Thoracic aorta (tissue), 2 donors: Measurements from ENCODE around the gene SLC6A19. TPM values are rescaled to one million over a fixed set of nuclear protein-coding genes. Genes with fewer than 3 reads are reported as not detected.

Source experiments
- ATAC-seq: fragments of 150-250 bp; one replicate; pipeline ENCODE4 v1.8.0; 2017; ENCODE audit warnings: low read depth; ENCODE audit not compliant: insufficient number of reproducible peaks, low FRiP score
- DNase-seq: peaks from one replicate; pipeline ENCODE4 v3.0.0-alpha.2; 2020; ENCODE audit warnings: low spot score
- H3K27ac ChIP-seq, 2 donors: fragments of 200-600 bp; sonication (generic); 1 replicate in 1 of 2; 2 replicates in 1 of 2; pipeline ENCODE4 v1.5.1; 2016; ENCODE audit warnings: mild to moderate bottlenecking in 2 of 2, moderate library complexity in 2 of 2
- H3K27me3 ChIP-seq: fragments of 200-600 bp; sonication (generic); replicated peaks from 2 replicates; pipeline ENCODE4 v1.6.0; 2016; ENCODE audit warnings: mild to moderate bottlenecking; ENCODE audit not compliant: insufficient read depth
- H3K36me3 ChIP-seq: fragments of 200-600 bp; sonication (generic); one replicate; pipeline ENCODE4 v1.5.1; 2016
- H3K4me1 ChIP-seq, 2 donors: fragments of 200-600 bp; sonication (generic); 1 replicate in 1 of 2; 2 replicates in 1 of 2; pipeline versions ENCODE4 v1.5.1 to v1.6.0; 2016; ENCODE audit warnings: low read depth in 2 of 2, mild to moderate bottlenecking in 1 of 2; ENCODE audit not compliant: control insufficient read depth in 1 of 2
- H3K4me3 ChIP-seq: fragments of 200-600 bp; sonication (generic); 2 replicates; pipeline ENCODE4 v1.5.1; 2016; ENCODE audit warnings: mild to moderate bottlenecking
- H3K9me3 ChIP-seq: fragments of 200-600 bp; sonication (generic); 2 replicates; pipeline ENCODE4 v1.5.1; 2016
- total RNA-seq, 2 donors: library from RNA; depleted of rRNA; stranded (reverse); fragments of >200 nt; gene quantifications; one replicate each; pipeline versions ENCODE4 v1.1.0 to v1.2.3, GENCODE V29; 2016
- TF ChIP-seq, protein P1 (sequence below): fragments of 200-600 bp; sonication (generic); IDR thresholded peaks from one replicate; pipeline ENCODE4 v1.5.1; 2019; ENCODE audit warnings: antibody characterized with exemption

The SLC6A19 gene
- total RNA-seq, 2 donors from 2014 or later, result not detected

GRCh38 chr5:1177826-1178528 is 23.4 kb upstream of the SLC6A19 start:
- TF ChIP-seq, protein P1, sequence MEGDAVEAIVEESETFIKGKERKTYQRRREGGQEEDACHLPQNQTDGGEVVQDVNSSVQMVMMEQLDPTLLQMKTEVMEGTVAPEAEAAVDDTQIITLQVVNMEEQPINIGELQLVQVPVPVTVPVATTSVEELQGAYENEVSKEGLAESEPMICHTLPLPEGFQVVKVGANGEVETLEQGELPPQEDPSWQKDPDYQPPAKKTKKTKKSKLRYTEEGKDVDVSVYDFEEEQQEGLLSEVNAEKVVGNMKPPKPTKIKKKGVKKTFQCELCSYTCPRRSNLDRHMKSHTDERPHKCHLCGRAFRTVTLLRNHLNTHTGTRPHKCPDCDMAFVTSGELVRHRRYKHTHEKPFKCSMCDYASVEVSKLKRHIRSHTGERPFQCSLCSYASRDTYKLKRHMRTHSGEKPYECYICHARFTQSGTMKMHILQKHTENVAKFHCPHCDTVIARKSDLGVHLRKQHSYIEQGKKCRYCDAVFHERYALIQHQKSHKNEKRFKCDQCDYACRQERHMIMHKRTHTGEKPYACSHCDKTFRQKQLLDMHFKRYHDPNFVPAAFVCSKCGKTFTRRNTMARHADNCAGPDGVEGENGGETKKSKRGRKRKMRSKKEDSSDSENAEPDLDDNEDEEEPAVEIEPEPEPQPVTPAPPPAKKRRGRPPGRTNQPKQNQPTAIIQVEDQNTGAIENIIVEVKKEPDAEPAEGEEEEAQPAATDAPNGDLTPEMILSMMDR, result no peak

DNA sequence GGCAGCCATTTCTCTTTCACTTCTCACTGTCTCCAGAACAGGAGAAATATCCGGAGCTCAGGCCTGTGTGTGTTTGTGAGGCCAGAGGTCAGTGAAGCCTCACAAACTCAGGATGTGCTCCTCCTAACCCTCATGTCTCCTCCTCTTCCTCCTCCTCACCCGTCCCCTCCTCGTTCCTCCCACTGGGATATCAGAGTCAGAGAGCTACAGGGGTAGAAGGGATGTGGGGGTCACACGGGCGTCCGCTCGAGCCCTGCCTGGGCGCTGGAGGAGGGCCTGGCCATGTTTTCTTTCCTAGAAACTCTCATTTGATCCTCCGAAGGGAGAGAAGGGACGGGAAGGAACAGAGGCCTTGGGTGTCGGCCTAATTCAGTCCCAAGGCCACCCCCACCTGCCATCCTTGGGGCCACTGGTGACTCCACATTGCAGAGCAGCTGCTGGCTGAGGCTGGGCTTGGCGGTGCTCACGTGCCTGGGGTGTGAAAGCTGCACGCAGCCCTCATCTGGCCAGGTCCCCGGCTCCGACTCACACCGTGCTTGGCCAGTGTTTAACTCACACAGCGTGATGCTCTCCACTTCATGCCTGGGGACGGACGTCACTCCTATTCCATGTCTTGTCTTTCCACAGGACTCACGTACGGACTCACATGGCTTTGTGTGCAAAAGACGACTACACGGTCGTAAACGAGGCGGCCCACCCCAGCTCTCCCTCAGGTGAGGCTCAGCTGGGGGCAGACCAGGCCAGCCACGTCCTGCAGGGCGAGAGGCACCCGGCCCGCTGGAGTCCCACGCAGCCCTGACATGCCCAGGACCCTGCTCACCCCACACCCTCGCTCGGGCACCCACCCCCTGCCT is 22.6 kb upstream of the SLC6A19 start:
- Histone ChIP-seq H3K36me3 (no peaks in the 10 kb centered on the region), H3K9me3 (no peaks in the 10 kb centered on the region), H3K4me1 (no peaks in the 10 kb centered on the region), H3K27ac (no peak overlapping the region), H3K4me3 (no peak overlapping the region), H3K27me3 (no peaks in the 10 kb centered on the region)
- TF ChIP-seq, protein P1, result no peak
- no peak for DNase-seq
- ATAC-seq, result no peak

More at GRCh38 chr5:1177826-1178528, 23.4 kb upstream of the SLC6A19 start:
- H3K4me1 ChIP-seq, result no peaks in the 10 kb centered on the region
- H3K27ac ChIP-seq, result no peak overlapping the region
- H3K27me3 ChIP-seq, result no peaks in the 10 kb centered on the region
- no peaks in the 10 kb centered on the region for H3K36me3 ChIP-seq
- ATAC-seq, result no peak
- H3K9me3 ChIP-seq, result no peaks in the 10 kb centered on the region
- H3K4me3 ChIP-seq, result no peak overlapping the region
- DNase-seq, result no peak

DNA sequence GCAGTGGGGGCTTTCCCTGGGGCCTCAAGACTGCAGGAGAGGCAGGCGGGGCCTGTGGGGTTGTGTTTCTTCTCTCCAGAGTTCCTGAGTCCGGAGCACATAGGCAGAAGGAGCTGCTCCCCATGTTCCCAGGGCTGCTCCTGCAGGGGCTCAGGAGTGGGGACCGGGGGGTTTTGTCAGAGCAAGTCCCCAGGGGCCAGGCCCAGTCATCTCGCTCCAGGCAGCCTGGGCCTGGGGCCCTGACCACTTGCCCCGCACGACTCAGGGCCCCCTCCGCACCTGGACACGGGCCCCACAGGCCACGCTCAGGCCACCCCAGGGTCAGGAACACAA is 22.0 kb upstream of the SLC6A19 start:
- Histone ChIP-seq H3K9me3 (no peaks in the 10 kb centered on the region), H3K27me3 (no peaks in the 10 kb centered on the region), H3K27ac (no peak overlapping the region), H3K36me3 (no peaks in the 10 kb centered on the region), H3K4me3 (no peak overlapping the region), H3K4me1 (no peaks in the 10 kb centered on the region)
- DNase-seq (no peak), ATAC-seq (no peak)
- TF ChIP-seq, protein P1, result no peak

GRCh38 chr5:1180096-1180495 is 21.3 kb upstream of the SLC6A19 start:
- Histone ChIP-seq H3K4me1 (no peaks in the 10 kb centered on the region), H3K27me3 (no peaks in the 10 kb centered on the region), H3K9me3 (no peaks in the 10 kb centered on the region), H3K4me3 (no peak overlapping the region), H3K36me3 (no peaks in the 10 kb centered on the region), H3K27ac (no peak overlapping the region)
- DNase-seq, result no peak
- TF ChIP-seq, protein P1, result no peak
- no peak for ATAC-seq

DNA sequence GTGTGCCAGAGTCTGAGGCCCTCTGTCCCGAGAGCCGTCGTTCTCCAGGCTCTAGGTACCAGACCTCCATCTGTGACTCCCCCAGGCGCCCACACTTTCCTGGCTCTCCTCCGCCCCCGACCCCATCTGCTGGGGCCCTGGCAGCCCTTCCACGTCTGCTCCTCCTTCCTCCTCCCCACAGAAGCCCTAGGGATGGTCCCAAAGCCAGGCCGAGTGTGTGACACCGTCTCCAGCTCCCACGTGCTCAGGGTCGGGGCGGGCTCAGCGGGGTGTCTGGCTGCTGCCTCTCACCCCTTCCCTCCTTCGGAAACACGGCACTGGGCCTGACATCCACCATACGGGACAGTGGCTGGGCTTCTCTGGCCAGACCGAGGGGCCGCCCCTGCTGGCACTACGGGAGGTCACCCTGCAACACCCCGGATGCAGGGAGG is 20.5 kb upstream of the SLC6A19 start:
- no peak for ATAC-seq
- TF ChIP-seq, protein P1, result no peak
- no peak for DNase-seq
- H3K36me3 ChIP-seq, result no peaks in the 10 kb centered on the region
- no peaks in the 10 kb centered on the region for H3K27me3 ChIP-seq
- no peaks in the 10 kb centered on the region for H3K4me1 ChIP-seq
- H3K4me3 ChIP-seq, result no peak overlapping the region
- no peaks in the 10 kb centered on the region for H3K9me3 ChIP-seq
- no peak overlapping the region for H3K27ac ChIP-seq
